H1 (cell line): ENCODE results near the gene MADD.

Experiments used
- SP2 ChIP-seq: IDR thresholded peaks from 2 replicates; pipeline ENCODE4 v1.6.1; 2012; ENCODE audit warnings: mild to moderate bottlenecking, low read length, inconsistent platforms
- TF ChIP-seq, protein P1 (sequence below), 3 experiments: IDR thresholded peaks; 1 replicate in 2 of 3; 2 replicates in 1 of 3; pipeline versions ENCODE4 v1.5.1 to v1.6.1; 2011; ENCODE audit warnings: low read length in 3 of 3, mild to moderate bottlenecking in 3 of 3, inconsistent platforms in 2 of 3, low read depth in 1 of 3, moderate library complexity in 1 of 3; ENCODE audit not compliant: insufficient read depth in 1 of 3; ENCODE audit errors: control extremely low read depth in 1 of 3

DNA sequence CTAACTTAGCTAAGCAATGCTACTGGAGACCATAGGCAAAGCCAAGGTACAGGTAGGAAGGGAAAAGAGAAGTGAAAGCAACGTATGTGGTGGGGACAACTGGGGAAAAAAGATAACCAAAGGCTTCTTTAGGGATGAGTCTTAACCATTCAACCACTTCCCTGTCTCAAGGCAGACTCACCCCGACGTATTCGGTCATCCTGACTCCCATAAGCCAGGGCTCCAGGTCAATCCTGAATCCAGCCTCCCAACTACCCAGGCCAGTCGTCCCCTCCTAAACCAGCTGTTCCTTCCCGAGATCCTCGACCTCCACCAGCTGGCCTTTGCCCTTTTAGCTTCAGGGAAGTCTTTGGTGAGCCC, 21.6 kb upstream of the MADD start:
- TF ChIP-seq, protein P1, sequence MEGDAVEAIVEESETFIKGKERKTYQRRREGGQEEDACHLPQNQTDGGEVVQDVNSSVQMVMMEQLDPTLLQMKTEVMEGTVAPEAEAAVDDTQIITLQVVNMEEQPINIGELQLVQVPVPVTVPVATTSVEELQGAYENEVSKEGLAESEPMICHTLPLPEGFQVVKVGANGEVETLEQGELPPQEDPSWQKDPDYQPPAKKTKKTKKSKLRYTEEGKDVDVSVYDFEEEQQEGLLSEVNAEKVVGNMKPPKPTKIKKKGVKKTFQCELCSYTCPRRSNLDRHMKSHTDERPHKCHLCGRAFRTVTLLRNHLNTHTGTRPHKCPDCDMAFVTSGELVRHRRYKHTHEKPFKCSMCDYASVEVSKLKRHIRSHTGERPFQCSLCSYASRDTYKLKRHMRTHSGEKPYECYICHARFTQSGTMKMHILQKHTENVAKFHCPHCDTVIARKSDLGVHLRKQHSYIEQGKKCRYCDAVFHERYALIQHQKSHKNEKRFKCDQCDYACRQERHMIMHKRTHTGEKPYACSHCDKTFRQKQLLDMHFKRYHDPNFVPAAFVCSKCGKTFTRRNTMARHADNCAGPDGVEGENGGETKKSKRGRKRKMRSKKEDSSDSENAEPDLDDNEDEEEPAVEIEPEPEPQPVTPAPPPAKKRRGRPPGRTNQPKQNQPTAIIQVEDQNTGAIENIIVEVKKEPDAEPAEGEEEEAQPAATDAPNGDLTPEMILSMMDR (IDR thresholded peaks at IDR 0.05; ENCODE audit: control extremely low read depth in 1 of 3, insufficient read depth in 1 of 3, low read depth in 1 of 3, low read length in 3 of 3) = no peak
- TF ChIP-seq SP2 = no peak
